Measurements from ENCODE around the gene COL11A1. TPM values are rescaled to one million over a fixed set of nuclear protein-coding genes. Genes with fewer than 3 reads are reported as not detected.

Gene COL11A1
- total and polyA plus RNA-seq, 2 experiments from 2014 or later, result 12.3 to 12.5 TPM

DNA sequence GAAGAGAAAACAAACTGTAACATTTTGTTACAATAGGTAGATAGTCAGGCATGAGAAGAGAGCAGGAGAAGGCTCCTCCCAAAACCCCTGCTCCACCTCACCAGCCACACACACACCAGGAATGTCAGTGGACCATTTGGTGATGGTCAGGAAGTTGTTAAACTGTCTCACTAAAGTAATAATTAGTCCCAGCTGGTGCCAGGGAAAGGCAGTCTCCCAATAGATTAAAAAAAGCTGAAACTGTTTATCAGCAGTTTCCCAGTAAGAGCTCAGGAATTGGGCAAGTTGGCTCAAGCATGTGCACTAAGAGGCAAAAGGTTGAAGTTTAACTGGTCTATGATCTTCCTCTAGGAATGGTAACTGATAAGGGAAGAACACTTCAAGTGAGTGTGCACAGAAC is 249.6 kb downstream of the COL11A1 start:
- no peaks in the 10 kb centered on the region for H3K36me3 ChIP-seq (ENCODE audit: insufficient read depth)
- H3K79me2 ChIP-seq (replicated peaks; ENCODE audit: insufficient read depth), result no peaks in the 10 kb centered on the region
- no peak for ATAC-seq
- H3K4me3 ChIP-seq, result no peak overlapping the region
- no peak for DNase-seq (ENCODE audit: low spot score)
- no peak overlapping the region for H3K4me2 ChIP-seq
- H3K4me1 Mint-ChIP-seq, result peaks cover 6% of the 10 kb centered on the region; the same call in 2 of the 3 replicates
- H3K27me3 Mint-ChIP-seq (ENCODE audit: insufficient read depth, low read depth, poor library complexity), result peaks cover 6% of the 10 kb centered on the region
- peaks cover 2% of the 10 kb centered on the region; the same call in 1 of the 2 replicates for H3K4me1 ChIP-seq (ENCODE audit: insufficient read depth)
- no peaks in the 10 kb centered on the region for H3F3A ChIP-seq (replicated peaks; ENCODE audit: low read depth)
- TF ChIP-seq, protein P1, sequence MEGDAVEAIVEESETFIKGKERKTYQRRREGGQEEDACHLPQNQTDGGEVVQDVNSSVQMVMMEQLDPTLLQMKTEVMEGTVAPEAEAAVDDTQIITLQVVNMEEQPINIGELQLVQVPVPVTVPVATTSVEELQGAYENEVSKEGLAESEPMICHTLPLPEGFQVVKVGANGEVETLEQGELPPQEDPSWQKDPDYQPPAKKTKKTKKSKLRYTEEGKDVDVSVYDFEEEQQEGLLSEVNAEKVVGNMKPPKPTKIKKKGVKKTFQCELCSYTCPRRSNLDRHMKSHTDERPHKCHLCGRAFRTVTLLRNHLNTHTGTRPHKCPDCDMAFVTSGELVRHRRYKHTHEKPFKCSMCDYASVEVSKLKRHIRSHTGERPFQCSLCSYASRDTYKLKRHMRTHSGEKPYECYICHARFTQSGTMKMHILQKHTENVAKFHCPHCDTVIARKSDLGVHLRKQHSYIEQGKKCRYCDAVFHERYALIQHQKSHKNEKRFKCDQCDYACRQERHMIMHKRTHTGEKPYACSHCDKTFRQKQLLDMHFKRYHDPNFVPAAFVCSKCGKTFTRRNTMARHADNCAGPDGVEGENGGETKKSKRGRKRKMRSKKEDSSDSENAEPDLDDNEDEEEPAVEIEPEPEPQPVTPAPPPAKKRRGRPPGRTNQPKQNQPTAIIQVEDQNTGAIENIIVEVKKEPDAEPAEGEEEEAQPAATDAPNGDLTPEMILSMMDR (conservative IDR thresholded peaks at IDR 0.05; ENCODE audit: low read depth in 2 of 2), result no peak
- TF ChIP-seq ZNF331 (CRISPR knock-in tag; IDR thresholded peaks at IDR 0.05; ENCODE audit: low read depth), result no peak
- H3K27ac ChIP-seq (ENCODE audit: low read depth), result no peak overlapping the region
- no peaks in the 10 kb centered on the region for H3K9me2 ChIP-seq (ENCODE audit: insufficient read depth)
- peaks cover 26% of the 10 kb centered on the region for H3K36me3 Mint-ChIP-seq (ENCODE audit: low read depth)
- H3K27ac Mint-ChIP-seq, result no peak overlapping the region
- H3K4me3 Mint-ChIP-seq, result no peak overlapping the region
- no peaks in the 10 kb centered on the region for H4K20me1 ChIP-seq (replicated peaks; ENCODE audit: insufficient read depth)
- H3K27me3 ChIP-seq (ENCODE audit: insufficient read depth), result no peaks in the 10 kb centered on the region
- peaks cover 40% of the 10 kb centered on the region for H3K9me3 Mint-ChIP-seq
- H2AFZ ChIP-seq, result no peak overlapping the region

- no peak overlapping the region for H3K4me3 ChIP-seq
- H3K4me1 ChIP-seq (ENCODE audit: insufficient read depth), result no peaks in the 10 kb centered on the region
- no peaks in the 10 kb centered on the region for H3F3A ChIP-seq (replicated peaks; ENCODE audit: low read depth)
- no peak overlapping the region for H3K27ac ChIP-seq (ENCODE audit: low read depth)
- peaks cover 40% of the 10 kb centered on the region for H3K9me3 Mint-ChIP-seq
- no peak overlapping the region for H3K27ac Mint-ChIP-seq
- H3K4me1 Mint-ChIP-seq, result peaks cover 4% of the 10 kb centered on the region; the same call in 1 of the 3 replicates
- H3K27me3 Mint-ChIP-seq (ENCODE audit: insufficient read depth, low read depth, poor library complexity), result peaks cover 6% of the 10 kb centered on the region
- H3K36me3 ChIP-seq (ENCODE audit: insufficient read depth), result no peaks in the 10 kb centered on the region
- ATAC-seq, result no peak
- H4K20me1 ChIP-seq (replicated peaks; ENCODE audit: insufficient read depth), result no peaks in the 10 kb centered on the region
- no peak overlapping the region for H3K4me2 ChIP-seq
- H2AFZ ChIP-seq, result no peak overlapping the region
- DNase-seq (ENCODE audit: low spot score), result no peak
- no peaks in the 10 kb centered on the region for H3K9me2 ChIP-seq (ENCODE audit: insufficient read depth)
- H3K36me3 Mint-ChIP-seq (ENCODE audit: low read depth), result peaks cover 26% of the 10 kb centered on the region
- no peaks in the 10 kb centered on the region for H3K79me2 ChIP-seq (replicated peaks; ENCODE audit: insufficient read depth)
- no peak overlapping the region for H3K4me3 Mint-ChIP-seq
- no peaks in the 10 kb centered on the region for H3K27me3 ChIP-seq (ENCODE audit: insufficient read depth)
- TF ChIP-seq EZH2phosphoT487 (IDR thresholded peaks at IDR 0.05; ENCODE audit: unreplicated experiment) (no peak), JUNB (IDR thresholded peaks at IDR 0.05; ENCODE audit: unreplicated experiment) (no peak), STAT1 (IDR thresholded peaks at IDR 0.05; ENCODE audit: unreplicated experiment) (no peak), ZNF331 (CRISPR knock-in tag; IDR thresholded peaks at IDR 0.05; ENCODE audit: low read depth) (no peak), NANOG (IDR thresholded peaks at IDR 0.05; ENCODE audit: borderline replicate concordance) (no peak), ZNF114 (CRISPR knock-in tag; IDR thresholded peaks at IDR 0.05) (no peak)
- TF ChIP-seq, protein P1 (conservative IDR thresholded peaks at IDR 0.05; ENCODE audit: low read depth in 2 of 2), result no peak
Measured at GRCh38 chr1:102857251-102857650, 251.1 kb downstream of the COL11A1 start.

All from GM23338 (cell line).